Pulmonary artery endothelial cell (primary cell): ENCODE measurements around the gene EMC6. TPM values are rescaled to one million over a fixed set of nuclear protein-coding genes. Genes with fewer than 3 reads are reported as not detected.

Source experiments
- DNase-seq: peaks from one replicate; pipeline ENCODE4 v3.0.0-alpha.2; 2011; ENCODE audit warnings: low read depth, low spot score
- total RNA-seq: library from RNA; depleted of rRNA; stranded (reverse); fragments of >200 nt; gene quantifications from 2 replicates; pipeline ENCODE4 v1.2.3, GENCODE V29; 2014

EMC6 gene
- 17.6 and 23.2 TPM in 2 replicates for total RNA-seq

DNA sequence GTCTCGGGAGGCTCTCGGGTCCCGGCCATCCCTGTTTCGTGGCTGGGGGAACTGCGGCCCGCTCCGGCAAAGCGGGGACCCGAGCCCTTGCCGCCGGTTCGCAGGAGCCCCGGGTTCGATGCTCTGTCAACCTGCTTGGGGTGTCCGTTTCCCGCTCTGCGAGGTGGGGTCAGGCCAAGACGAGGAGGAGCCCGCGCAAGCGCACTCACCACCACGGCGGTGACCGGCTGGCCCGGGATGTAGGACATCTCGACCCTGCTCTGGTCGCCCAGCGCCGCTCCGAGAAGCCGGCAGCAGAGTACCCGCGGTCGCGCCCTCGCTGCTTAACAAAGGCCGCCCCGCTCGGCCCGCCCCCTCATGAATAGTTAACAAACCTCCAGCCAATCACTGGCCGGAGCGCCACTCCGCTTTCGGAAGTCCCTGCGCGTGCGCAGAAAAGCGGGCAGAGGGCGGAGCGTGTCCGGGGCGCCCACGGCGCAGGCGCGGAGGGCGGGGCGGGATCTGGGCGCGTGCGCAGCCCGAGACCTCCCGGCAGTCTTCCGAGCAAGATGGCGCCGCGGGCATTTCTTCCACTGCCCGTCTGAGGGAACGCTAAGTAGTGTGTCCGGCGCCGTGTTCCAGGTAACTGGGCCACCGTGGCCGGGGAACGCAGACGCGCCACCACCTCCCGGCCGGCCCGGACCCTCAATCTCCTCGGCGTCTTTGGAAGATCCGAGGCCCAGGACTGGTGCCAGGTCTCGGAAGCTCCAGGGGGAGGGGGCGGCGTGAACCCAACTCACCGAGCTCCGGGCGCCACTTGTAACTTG, at the start of gene EMC6, which contains the start of gene TAX1BP3:
Gene EMC6, plus strand, starts transcription at position 534 of the 806 bp plus-strand sequence. CDS start 335 bp downstream, outside the sequence.
Gene TAX1BP3, minus strand, starts transcription at position 300 of the 806 bp plus-strand sequence. Its CDS starts 52 bp downstream, at position 248.
- peak; percentile 88 for DNase-seq

DNA sequence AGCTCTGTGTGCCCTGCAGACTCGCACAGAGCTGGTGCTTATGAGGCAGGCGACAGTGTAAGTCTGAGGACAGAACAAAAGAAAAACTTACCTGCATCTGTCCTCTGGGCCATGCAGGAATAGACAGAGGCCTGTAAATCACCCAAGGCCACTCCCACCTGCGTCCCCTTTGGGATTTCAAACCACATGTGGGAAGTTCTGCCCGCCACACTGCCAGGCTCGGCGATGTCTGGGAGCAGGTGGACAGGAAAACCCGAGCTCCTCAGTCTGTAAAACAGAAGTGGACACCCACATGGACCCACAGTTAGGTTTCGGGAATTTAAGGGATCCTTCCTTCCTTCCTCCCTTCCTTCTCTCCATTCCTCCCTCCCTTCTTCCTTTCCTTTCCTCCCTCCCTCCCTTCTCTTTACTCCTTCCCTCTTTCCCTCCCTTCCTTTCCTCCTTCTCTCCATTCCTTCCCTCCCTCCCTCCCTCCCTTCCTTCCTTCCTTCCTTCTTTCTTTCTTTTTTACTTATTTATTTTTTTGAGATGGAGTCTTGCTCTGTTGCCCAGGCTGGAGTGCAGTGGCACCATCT, 47.4 kb upstream of the EMC6 start:
- DNase-seq, result no peak

DNA sequence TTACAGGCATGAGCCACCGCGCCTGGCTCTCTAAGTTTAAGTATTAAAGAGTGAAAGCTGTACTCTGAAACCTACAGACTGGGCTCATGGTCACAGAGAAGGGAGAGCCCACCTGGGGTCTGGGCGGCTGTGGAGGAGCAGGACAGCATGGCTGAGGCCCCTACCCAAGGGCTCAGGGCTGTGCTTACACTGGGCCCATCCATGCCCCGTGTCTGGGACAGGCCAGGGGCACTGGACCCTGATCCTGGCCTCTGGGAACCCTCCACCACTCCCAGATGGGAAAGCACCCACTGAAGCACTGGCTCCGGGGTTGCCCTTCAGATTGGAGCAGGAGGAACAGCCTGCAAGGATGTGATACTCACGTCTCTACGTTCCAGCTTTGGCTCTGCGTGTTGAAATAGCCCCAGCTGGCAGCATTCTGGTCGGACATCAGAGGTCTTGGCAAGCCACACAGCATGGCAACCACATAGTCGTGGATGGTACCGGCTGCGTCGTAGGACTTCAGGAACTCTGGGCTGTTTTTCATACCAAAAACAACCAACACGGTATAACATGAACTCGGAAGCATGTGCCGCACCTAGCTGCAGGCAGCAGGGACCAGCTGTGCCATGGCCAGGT, 45.5 kb upstream of the EMC6 start:
- no peak for DNase-seq

DNA sequence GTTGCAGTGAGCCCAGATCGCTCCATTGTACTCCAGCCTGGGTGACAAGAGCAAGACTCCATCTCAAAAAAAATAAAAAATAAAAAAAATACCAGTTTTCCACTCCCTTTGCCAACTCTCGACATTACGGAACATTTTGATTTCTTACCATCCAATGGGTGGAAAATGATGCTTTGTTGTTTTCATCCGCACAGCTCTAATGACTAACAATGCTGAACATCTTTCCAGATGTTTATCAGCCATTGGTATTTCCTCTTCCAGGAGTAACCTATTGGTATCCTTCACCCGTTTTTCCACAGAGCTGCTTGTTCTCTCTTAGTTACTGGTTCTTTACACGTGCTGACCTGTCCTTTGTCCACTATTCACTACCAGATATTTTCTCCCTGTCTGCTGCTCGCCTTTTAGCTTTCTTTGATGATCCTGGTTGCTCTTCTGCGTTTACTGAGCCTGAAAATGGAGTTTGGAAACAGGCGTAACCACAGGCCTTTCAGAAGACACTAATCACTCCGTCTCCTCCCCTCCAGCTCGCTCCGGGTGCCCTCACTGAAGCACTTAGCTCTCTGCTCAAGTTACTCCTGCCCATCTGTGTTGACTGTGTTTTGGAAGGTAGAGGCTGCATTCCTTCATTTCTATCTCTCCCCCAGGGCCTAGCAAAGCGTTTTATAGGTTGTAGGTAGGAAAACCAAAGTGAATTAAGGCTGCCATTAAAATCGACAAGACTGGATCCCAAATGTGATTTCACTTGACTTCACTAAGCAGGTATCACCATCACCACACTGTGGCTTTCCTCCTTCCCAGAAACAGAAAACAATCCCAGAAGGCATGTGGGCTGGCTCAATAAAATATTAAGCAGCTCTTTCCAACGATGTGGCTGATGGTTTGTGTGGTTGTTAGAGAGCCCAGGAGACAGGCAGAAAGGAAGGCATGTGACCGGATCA, 41.5 kb upstream of the EMC6 start:
- DNase-seq, result no peak

DNA sequence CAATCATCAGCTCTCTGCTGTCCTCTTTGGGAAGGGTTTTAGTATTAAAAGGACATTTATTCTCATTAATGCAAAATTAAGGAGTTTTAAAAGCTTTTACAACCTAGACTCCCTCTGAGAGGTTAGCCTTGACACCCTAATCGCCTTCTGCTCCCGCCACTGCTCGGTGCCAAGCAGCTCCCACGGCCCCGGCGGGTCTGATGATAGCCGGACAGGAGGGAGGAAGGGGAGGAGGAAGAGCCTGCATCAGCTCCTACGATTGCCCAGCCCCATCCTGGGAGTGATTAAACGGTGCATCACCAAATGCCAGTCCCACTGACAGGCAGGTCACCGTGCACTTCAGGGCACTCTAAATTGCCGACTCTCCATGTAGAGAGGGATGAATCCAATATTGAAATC, 40.8 kb upstream of the EMC6 start:
- DNase-seq, result no peak

DNA sequence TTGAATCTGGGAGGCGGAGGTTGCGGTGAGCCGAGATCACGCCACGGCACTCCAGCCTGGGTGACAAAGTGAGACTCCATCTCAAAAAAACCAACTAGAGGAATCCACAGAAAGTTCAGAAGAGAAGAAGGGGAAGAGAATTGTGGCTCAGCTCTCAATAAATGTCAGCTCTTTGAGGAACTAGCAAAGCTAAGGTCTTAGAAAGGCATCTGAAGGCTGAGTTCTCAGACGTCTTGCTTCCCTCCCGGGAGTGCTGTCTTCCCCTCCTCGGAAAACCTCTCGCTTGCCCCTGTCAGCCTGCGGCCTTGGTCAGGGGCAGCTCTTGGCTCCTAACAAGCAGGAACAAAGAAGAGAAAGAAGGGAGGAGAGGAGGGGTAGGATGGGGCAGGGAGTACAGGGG, 37.8 kb upstream of the EMC6 start:
- DNase-seq, result no peak

DNA sequence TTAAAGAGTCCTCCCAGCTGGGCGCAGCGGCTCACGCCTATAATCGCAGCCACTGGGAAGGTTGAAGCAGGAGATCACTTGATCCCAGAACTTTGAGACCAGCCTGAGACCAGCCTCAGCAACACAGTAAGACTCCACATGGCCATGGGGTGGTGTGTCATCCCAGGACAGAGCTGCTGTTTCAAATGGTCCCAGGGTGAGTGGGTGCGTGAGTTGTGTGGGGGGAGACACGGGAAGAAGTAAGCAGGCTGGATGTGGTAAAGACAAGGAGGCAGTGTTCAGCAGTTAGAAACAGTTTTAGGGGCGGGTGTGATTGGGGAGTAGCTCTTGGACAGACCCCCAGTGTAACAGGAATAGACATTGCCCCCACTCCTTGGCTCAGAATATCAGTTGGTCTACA, 36.3 kb upstream of the EMC6 start:
- DNase-seq, result no peak

DNA sequence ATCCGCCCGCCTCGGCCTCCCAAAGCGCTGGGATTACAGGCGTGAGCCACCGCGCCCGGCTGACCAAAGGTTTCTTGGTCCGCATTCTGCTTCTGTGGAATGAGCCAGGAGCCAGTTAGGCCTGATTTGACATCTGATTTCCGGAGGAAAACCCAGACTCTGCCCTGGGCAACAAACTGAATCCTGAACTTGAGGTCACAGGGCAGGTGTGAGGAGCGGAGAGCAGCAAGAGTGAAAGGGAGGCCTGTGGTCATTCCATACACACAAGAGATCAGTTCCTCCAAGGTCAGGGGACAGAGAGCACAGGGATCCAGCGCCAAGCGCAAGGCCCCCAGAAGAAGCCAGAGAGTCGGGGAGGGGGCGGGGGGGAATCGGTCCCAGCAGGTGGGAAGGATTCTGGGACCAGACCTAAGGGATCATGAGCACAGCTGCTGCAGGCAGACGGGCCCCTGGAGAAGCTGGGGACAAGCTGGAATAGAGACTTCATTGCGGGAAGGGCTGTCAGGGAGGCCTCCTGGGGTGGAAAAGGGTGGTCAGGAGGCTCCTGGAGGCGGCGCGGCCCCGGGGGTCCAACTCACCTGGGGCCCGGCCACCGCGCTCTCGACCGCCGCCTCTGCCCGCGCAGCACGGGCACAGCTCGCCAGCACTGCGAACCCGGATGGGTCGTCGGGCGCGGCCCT, 33.0 kb upstream of the EMC6 start:
- DNase-seq, result no peak

DNA sequence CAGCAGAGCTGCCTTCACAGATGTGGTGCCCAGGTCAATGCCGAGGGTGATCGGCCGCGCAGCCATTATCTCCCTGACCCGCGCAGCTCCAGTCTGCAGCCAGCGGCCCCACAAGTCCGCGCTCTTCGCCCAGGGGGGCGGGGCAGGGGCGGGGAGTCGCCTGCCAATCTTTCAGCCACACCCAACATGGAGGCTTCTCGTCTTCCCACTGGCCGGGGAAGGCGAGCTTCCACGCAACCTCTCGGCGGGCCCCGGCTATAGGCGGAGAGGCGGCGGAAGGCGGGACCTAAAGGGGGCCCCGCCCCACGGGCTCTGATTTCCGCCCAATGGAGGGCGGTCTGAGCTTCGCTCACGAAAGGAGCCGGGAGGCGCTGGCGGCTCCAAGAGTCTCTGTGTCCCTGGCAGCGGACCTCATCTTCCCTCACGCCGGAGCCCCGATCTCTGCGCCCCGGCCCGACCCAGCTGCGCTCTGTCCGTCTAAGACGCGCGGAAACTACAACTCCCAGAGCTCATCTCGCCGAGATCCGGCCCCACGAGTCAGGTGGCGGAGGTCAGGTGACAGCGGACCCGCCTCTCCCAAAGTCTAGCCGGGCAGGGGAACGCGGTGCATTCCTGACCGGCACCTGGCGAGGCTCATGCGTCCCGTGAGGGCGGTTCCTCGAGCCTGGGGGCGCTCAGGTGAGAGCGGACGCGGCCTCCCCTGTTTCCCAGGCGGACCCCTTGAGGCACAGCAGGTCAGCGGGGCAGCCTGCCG, 32.3 kb upstream of the EMC6 start, which contains the start of the genes CTNS and SHPK:
Gene CTNS, plus strand, starts transcription at position 607 of the 754 bp plus-strand sequence. CDS start 3,447 bp downstream, outside the sequence.
Gene SHPK, minus strand, starts transcription at position 97 of the 754 bp plus-strand sequence. Its CDS starts 31 bp downstream, at position 66.
- DNase-seq, result peak; percentile 85

DNA sequence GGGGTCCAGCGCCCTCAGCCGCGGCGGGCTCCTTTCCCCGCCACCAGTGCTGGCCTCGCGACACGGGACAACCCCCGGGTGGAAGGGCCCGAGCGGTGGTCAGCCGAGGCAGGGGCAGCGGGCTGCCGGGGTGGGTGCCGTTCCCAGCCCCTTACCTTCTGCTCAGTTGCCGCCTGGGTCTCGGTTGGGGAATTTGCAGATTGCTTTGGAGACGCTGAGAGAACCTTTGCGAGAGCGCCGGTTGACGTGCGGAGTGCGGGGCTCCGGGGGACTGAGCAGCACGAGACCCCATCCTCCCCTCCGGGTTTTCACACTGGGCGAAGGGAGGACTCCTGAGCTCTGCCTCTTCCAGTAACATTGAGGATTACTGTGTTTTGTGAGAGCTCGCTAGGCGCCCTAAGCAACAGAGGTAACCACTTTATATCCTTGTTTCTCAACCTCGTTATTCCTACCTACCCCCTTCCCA, 31.7 kb upstream of the EMC6 start:
- DNase-seq, result no peak

DNA sequence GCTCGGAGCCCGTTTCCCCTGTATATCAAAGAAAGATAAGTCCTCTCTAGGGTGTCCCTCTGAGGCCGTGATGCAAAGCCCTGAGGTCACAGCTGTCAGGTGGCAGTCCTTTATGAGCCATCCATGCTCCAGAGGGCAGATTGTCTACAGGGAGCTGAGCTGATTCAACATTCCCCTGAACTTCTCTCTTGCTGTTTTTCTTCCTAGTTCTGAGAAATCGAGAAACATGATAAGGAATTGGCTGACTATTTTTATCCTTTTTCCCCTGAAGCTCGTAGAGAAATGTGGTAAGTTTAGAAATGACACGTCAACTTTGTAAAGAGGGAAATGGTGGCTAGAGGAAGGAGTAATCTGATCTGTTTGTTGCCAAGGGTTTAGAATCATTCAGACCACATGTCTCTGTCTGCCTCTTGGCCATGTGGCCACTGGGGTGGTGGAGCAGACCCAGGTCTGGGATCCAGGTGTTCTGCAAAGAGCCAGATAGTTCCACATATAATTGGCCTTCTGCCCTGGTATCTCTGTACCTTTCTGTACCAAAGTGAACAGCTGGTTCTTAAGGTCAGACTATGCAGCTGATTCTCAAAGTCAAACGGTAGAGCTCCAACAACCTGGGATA, 28.5 kb upstream of the EMC6 start:
- DNase-seq, result no peak

DNA sequence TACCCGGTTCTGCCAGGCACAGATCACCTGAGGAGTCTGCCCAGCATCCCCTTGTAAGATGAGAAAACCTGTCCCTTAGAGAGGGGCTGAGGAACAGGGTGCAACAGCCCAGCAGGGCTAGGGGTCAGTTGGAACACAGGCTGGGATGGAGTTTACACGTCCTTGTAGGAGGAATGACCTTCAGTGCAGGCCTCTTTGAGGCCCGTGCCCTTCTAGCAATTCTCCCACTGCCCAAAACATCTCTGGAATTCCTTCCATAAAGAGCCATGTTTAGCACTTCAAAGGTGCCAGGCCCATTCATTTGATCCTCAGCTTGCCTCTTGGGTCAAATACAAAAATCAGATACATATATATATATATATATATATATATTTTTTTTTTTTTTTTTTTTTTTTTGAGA, 27.6 kb upstream of the EMC6 start:
- no peak for DNase-seq

DNA sequence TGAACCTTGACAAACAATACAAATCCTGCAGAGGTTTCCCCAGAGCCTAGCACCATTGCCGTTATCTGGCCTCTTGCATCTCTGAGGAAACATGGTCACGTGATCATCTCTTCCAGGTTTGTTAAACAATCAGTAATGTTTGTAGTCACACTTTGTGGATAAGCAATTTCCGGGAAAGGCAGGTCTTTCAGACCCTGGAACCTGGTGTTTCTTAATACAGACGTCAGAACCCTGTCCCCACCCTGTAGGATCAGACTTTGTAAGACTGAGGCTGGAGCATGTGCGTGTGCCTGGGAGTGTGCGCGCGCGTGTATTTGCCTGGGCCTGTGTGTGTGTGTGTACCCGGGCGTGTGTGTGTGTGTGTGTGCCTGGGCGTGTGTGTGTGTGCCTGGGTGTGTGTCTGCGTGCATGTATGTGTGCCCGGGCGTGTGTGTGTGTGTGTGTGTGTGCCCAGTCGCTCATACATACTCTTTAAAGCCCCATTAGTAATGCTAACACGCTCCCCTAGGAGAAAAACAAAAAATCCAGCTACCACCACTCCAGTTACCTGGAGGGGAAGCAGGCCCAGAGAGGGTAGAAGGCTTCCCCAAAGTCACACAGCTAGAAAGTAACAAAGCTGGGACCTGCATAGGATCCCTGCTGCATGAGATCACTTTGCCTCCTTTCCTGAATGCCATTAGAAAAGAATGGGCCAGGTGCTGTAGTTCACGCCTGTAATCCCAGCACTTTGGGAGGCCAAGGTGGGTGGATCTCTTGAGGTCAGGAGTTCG, 26.7 kb upstream of the EMC6 start:
- no peak for DNase-seq

DNA sequence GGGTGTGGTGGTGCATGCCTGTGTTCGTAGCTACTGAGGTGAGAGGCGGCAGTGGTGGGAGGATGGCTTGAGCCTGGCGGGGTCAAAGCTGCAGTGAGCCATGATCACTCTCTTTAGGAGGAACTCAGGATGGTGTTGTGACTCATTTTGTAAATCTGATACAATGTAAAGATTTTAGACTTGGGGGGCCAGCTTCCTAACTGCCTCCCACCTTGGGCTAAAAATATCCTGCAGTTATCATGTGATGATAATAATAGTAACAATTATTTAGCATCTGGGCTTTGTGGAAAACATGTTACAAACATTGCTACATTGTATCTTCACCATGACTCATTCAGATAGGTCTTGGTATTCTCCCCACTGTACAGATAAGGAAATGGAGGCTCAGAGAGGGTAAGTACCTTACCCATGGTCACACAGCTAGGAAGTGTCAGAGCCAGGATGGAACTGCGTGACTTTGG, 24.7 kb upstream of the EMC6 start:
- DNase-seq, result no peak

DNA sequence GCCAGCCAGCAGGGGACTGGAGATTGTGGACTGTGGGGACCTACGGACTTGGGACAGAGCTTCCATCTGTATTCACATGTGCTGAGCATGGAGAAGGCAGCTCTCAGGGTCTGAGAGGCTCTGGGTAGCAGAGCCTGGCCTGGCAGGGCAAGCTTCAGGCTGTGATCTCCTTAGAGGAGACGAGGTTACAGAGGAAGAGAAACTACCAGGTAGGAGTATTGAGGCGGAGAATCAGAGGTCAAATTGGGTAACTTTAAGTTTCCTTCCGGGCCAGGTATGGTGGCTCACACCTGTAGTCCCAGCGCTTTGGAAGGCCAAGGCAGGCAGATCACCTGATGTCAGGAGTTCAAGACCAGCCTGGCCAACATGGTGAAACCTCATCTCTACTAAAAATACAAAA, 23.3 kb upstream of the EMC6 start:
- no peak for DNase-seq

DNA sequence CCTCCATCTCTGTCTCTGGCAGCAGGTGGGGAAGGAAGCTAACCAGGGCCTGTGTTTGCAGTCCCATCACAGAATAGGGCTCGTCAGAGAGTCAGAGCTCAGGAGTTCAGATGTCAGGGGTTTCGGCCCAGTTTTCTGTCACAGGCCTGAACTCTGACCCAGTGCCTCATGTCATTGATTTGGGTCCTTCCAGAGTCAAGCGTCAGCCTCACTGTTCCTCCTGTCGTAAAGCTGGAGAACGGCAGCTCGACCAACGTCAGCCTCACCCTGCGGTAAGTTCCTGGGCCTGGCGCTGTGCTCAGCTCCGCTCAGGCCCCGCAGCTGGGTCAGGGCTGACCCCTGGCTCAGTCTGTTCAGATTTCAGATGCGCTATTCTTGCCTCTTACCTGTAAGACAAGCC, 21.4 kb upstream of the EMC6 start:
- DNase-seq, result no peak

DNA sequence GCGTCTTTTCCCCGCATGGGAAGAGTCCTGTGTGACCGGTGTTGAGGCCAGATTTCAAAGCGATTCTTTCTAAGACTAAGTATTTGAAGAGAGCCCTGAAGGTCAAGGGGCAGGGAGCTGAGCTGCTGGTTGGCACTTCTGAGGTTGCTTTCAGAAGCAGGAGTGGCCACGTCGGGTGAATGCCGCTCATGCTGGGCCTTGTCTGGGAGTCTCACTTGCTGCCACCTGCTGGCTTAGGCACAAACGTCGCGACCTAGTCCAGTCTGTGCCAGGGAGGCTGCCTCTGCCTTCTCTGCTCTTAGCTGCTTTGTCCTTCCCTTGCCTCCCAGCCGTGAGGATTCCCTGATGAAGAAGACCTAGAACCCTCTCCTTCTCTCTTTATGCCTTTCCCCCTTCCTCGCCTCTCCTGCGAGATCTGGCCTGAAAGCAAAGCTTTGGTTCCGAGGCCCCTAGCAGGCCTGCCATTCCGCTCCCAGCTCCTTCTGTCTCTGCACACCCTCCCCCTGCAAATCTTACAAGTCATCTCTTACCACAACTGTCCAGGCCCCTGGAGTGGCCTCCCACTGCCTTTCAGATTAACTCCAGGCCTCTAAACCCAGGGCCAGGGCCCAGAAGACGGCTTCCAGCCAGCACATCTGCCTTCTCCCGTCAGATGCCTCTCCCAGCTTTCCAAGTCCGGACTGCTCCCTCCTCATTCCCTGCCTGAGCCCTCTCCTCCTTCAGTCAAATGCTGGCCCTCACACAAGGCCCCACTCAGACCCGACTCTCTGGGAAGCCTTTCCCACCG, 20.6 kb upstream of the EMC6 start:
- DNase-seq, result peak; percentile 19

DNA sequence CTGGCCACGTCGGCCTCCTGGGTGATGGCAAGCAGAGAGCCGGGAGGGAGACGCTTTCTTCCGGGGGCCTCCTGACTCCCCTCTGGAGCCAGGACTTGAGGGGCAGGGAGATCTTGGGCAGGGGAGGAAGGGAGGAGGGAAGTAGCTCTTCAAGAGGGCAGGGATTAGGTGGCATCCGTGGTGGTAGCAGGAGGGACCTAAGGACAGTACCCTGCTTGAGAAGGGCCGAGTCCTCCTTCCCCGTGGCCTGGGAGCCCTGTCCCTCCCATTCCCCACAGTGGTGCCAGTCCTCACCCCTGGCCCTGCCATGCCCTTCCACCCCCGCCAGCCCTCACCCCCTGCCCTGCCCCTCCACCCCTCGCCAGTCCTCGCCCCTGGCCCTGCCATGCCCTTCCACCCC, 12.8 kb upstream of the EMC6 start:
- no peak for DNase-seq
